Left lobe of liver (tissue), 2 donors: ENCODE data around the gene ACACB. TPM values are rescaled to one million over a fixed set of nuclear protein-coding genes. Genes with fewer than 3 reads are reported as not detected.

Source experiments
- ATAC-seq: fragments of 200-7000 bp; cut with Tn5 transposase; one replicate; pipeline ENCODE4 v1.9.1; 2020; ENCODE audit warnings: mild to moderate bottlenecking, moderate library complexity
- DNase-seq: peaks from one replicate; pipeline ENCODE4 v3.0.0-alpha.2; 2020; ENCODE audit warnings: low spot score
- total RNA-seq: library from RNA; stranded (reverse); gene quantifications from one replicate; pipeline ENCODE4 v1.2.1, GENCODE V29; 2021
- donor health status: DM: no; HTN: no; CAD: no; lungs with moderate emphysema.
- donor health status: DM: no; HTN: yes; CAD: no.

Gene ACACB
- total RNA-seq, 1 donor from 2014 or later: 232 TPM

DNA sequence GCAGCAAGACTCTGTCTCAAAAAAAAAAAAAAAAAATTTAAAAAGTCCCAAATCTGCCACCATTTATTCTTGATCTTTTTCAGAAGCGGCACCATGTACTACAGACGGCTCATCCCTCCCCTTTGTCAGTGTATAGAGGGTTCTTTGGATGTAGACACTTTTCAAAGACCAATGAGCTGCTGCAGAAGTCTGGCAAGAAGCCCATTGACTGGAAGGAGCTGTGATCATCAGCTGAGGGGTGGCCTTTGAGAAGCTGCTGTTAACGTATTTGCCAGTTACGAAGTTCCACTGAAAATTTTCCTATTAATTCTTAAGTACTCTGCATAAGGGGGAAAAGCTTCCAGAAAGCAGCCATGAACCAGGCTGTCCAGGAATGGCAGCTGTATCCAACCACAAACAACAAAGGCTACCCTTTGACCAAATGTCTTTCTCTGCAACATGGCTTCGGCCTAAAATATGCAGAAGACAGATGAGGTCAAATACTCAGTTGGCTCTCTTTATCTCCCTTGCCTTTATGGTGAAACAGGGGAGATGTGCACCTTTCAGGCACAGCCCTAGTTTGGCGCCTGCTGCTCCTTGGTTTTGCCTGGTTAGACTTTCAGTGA, 6.5 kb upstream of the ACACB start:
- DNase-seq (no peak), ATAC-seq (no peak)

- peak; percentile 83 for ATAC-seq
- DNase-seq: peak; percentile 98
Measured at GRCh38 chr12:109110988-109111495, 5.3 kb upstream of the ACACB start.

DNA sequence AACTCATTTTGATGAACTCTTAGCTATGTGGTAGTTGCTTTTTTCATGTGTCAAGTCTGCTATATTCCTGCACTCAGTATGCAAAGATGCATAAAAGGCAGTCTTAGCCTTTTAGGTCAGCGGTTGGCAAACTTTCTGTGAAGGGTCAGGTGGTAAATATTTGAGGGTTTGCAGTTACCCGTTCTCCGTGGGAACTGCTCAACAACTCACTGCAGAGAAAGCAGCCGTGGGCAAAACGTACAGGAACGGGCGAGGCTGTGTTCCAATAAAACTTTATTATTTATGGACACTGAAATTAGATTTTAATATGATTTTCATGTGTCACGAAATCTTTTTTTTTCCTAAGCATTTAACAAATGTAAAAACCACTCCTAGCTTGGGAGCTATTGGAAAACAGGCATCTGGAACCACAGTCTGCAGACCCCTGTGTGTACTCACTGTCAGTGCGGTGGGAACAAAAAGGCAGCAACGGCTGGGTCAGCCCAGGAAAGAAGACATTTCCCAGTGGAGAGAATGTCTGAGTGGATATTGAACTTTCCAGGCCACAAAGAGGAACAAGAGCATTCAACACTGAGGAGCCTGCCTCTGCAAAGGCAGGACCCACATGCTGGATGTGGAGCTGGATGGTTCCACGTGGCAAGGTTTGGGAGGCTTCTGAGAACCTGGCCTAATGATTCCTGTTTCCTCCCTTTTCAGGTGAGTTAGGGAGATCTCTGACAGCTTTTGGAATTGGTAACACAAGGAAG, 3.5 kb upstream of the ACACB start:
- ATAC-seq: peak; percentile 12
- no peak for DNase-seq

GRCh38 chr12:109113661-109114321, 2.6 kb upstream of the ACACB start:
- DNase-seq (no peak), ATAC-seq (no peak)

GRCh38 chr12:109114644-109115043, 1.7 kb upstream of the ACACB start:
- DNase-seq: no peak
- ATAC-seq: no peak

GRCh38 chr12:109115404-109115757, 1.0 kb upstream of the ACACB start:
- peak; percentile 2 for ATAC-seq
- DNase-seq: no peak

- ATAC-seq (no peak), DNase-seq (no peak)
Measured at GRCh38 chr12:109116611-109116949, 193 bp downstream of the ACACB start.

GRCh38 chr12:109120095-109120494, 3.7 kb downstream of the ACACB start:
- DNase-seq: no peak
- no peak for ATAC-seq

DNA sequence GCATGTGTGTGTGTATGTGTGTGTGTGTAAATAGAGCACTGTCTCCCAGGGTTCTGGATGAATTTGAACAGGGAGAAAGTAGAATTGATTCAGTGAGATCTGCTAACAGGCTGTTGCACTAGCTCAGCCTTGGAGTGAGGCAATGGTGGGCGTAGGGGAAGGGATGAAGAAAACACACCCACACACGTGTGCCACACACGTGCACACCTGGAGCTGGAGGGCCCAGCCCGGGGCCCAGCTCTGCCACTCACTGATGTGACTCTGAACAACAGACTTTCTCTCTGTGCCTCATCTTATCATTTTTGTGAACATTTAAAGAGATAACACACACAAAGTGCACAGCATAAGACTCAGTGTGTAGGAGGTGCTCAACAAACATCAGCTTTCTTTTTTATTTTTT, 4.2 kb downstream of the ACACB start:
- no peak for ATAC-seq
- DNase-seq: no peak

DNA sequence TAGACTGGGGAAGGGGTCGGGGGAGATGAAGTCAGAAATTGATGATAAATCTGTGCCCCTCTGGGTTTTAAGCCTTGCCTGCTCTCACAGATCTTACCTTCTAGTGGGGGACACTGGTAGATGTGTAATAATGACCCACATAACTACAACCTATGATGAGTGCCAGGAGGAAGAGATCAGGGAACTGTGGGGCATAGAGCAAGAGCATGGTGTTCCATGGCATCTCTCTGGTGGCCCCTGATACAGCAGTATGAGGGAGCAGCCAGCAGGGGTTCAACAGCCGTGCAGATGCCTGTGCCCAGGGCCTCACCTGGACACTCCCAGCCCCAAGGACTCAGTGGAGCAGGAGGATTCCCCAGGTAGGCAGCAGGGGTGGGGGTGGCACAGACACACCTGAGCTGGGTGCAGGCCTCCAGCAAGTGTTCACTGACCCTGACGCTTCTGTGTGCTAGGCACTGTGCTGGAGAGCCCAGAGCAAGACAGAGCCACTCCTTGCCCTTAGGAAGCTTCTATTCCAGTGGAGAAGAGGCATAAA, 5.0 kb downstream of the ACACB start:
- ATAC-seq: peak; percentile 69
- no peak for DNase-seq

DNA sequence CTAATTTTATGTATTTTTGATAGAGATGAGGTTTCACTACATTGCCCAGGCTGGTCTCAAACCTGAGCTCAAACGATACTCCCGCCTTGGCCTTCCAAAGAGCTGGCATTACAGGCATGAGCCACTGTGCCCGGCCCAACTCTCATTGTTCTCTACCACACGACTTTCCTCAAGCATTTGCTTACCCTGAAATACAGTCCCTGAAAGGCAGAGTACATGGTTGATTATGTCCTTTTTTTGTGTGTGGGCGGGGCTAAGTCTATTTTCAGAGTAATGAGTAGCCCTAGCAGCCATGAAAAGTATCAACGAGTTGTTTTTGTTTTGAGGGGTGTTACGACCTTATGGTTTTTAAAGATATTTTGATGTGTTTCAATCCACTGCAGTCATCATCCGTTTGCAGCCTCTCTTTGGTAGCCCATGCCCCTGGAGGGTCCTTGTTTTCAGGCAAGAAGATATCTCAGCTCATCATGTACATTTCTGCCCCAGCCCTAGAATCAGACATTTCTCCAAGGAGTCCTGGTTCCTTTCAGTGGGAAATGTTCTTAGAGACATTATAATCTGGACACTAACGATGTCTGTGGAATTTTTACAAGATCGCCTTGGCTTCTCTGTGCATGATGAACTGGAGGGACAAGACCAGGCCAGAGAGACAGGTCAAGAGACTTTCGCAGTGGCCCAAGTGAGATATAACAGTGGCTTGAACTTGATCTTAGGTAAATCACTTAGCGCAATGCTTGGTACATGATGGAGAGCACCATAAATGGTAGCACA, 8.7 kb downstream of the ACACB start:
- DNase-seq: no peak
- no peak for ATAC-seq

DNA sequence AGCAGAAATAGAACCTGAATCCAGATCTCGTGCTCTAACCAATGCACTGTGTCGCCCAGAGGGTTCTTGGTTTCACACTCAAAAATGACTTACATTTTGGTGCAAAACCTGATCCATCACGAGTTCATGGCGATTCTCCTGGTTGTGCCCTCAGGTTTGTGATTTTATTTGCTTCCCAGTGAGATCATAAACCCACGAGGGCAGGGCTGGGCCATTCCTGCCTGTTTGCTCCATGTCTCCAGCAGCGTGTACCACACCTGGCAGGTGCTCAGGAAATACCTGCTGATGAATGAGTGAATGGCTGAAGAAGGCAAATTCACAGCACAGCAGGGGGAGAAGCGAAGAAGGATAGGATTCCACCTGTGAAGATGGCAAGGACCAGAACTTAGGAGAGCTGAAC, 9.4 kb downstream of the ACACB start:
- ATAC-seq: no peak

GRCh38 chr12:109126784-109127183, 10.4 kb downstream of the ACACB start:
- ATAC-seq (peak; percentile 35), DNase-seq (no peak)

More for the DNA sequence above, 9.4 kb downstream of the ACACB start:
- DNase-seq: no peak

- ATAC-seq: no peak
- no peak for DNase-seq
Measured at GRCh38 chr12:109127533-109128242, 11.3 kb downstream of the ACACB start.

DNA sequence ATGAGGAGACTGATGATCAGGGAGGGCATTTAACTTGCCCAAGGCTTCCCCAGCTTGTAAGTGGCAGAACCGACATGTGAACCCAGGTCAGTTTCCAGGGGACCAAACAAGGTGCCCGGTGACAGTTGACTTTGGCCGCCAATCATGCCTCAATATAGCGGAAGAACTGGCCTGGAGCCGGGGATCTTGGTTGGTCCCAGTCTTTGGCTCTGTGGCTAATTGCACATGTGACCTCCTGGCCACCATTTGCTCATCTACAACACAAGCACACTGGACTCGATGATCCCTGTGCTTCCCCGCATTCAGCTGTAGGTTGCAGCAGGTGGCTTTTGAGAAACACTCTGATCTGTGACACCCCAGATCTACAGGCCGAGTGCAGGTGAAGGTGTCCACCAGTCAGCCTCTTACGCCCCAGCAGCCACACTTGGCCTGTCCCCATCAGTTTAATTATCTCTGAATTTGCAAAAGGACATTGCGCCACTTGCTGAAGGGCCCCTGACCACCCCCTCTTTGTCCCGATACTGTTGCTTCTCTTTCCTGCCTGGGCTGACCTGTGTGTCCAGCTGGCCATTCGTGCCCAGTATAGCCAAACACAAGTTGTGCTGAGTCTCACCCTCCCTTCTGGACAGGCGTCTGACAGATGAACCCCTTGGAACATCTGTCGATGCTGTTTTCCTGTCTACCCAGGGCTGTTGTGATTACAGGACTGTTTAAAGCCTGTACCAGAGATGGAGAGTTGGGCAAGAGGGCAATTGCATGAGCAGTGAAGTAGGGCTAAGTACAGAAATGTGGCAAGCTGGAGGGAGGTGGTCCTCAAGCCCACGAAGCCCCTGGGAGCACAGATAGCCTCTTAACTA, 14.1 kb downstream of the ACACB start:
- DNase-seq (peak; percentile 91), ATAC-seq (peak; percentile 38)

DNA sequence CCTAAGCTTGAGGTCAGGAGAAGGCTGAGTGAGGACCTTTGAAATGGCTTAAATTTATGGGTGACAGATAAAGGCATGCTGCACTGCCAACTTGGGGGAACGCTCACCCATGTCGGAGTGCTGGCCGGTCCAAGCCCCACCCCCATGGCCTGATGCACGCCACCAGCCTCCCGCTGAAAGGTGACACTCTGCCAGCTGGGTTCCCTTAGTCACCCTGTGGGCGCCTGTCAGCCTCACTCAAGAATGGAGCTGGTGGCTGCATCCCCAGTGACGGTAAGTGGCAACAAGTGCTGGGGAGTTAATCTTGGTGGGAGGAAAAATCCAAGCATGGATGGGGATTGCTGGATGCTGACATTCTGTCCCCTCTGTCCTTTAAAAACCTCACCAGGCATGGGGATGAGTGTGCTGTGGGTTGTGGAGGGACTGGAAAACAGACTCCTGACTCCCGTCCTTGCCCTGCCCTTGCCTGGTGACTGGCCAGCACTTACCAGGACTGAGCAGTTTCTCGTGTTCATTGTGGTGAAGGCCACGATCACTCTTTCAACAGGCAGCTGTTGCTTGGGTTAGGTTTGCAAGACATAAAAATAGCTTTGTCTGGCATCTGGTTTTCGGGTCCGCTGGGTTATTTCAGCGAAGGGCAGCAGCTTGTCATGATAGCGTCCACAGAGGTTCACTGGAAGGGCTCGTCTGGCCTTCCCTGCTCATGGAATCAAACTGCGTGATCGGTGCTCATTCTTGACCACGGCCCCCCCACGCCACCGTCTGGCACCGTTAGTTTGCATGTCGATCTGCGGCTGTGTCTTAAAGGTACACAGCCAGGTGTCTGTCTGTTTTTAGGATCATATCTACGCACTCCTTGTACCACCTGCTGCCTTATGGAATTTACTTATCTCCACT, 15.0 kb downstream of the ACACB start:
- DNase-seq (peak; percentile 93), ATAC-seq (peak; percentile 71)

GRCh38 chr12:109134186-109134917, 18.0 kb downstream of the ACACB start:
- peak; percentile 68 for ATAC-seq
- DNase-seq: peak; percentile 92

GRCh38 chr12:109137055-109137454, 20.7 kb downstream of the ACACB start:
- no peak for ATAC-seq

More at GRCh38 chr12:109137055-109137454, 20.7 kb downstream of the ACACB start:
- no peak for DNase-seq
